ENCODE results near the gene COPS3.
A peak's percentile ranks its signal among the peaks of the same experiment; 100 is the strongest.

The COPS3 gene

GRCh38 chr17:17314501-17315071 lies 33.5 kb upstream of the COPS3 start:
- ChIA-PET POLR2A (ENCODE audit: low non-redundant PET) (no interaction called here), CTCF (no interaction called here)
- DNase-seq (ENCODE audit: low spot score): no peak
- H3K27ac ChIP-seq: no peak overlapping the region
- TF ChIP-seq, protein P1, sequence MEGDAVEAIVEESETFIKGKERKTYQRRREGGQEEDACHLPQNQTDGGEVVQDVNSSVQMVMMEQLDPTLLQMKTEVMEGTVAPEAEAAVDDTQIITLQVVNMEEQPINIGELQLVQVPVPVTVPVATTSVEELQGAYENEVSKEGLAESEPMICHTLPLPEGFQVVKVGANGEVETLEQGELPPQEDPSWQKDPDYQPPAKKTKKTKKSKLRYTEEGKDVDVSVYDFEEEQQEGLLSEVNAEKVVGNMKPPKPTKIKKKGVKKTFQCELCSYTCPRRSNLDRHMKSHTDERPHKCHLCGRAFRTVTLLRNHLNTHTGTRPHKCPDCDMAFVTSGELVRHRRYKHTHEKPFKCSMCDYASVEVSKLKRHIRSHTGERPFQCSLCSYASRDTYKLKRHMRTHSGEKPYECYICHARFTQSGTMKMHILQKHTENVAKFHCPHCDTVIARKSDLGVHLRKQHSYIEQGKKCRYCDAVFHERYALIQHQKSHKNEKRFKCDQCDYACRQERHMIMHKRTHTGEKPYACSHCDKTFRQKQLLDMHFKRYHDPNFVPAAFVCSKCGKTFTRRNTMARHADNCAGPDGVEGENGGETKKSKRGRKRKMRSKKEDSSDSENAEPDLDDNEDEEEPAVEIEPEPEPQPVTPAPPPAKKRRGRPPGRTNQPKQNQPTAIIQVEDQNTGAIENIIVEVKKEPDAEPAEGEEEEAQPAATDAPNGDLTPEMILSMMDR (conservative IDR thresholded peaks at IDR 0.05; ENCODE audit: low read depth): no peak

- TF ChIP-seq, protein P1 (conservative IDR thresholded peaks at IDR 0.05; ENCODE audit: low read depth): peak; percentile 79
- H3K27ac ChIP-seq: no peak overlapping the region
- peak; percentile 77 for DNase-seq (ENCODE audit: low spot score)
- ChIA-PET POLR2A (ENCODE audit: low non-redundant PET) (no interaction called here), CTCF (interaction anchor here (0.6 to 0.7 kb wide), 3 partner anchors 27 to 364 kb away, joined by 3 to 5 read pairs (median 5); no protein-coding TSS in a partner anchor)
Measured at GRCh38 chr17:17313350-17313991, 32.4 kb upstream of the COPS3 start.

DNA sequence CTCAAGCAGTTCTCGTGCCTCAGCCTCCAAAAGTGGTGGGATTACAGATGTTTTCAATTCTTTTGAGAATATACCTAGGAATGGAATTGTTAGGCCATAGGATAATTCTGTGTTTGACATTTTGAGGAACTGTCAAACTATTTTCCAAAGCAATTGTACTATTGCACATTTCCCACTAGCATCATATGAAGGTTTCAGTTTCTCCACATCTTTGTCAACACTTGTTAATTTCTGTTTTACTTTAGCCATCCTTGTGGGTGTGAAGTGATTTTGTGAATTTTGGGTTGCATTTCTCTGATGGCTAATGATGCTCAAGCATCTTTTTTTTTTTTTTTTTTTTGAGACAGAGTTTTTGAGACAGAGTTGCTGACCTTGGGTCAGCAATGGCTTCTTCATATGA lies 28.3 kb upstream of the COPS3 start:
- ChIA-PET CTCF (no interaction called here), POLR2A (ENCODE audit: low non-redundant PET) (interaction anchor here (0.7 kb wide), 1 partner anchor 34 kb away, joined by 3 read pairs; no protein-coding TSS in a partner anchor)
- no peak for DNase-seq (ENCODE audit: low spot score)
- H3K27ac ChIP-seq: no peak overlapping the region
- TF ChIP-seq, protein P1 (conservative IDR thresholded peaks at IDR 0.05; ENCODE audit: low read depth): no peak

DNA sequence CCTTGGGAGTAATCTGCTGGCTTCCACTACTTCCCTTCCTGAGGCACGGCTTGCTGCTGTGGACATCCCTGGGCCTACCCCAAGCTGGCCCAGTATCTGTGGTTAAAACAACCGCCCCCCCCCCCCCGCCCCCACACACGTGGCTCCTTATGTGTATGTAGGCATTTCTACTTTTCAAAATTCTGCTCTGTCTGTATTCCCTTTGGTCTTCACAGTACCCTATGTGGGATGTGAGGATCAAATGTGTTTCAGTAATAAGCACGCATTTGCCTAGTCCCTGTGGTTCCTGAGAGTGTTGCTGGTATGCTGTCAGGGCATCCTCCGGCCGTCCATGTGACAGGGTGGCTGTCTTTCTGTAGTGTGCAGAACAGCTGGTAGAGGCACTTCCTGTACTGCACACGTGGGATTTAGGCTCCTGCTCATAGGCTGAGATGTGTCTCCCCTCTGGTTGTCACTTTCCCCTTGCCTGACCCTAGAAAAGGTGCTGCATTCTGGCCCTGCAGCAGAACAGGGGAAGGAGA lies 24.3 kb upstream of the COPS3 start:
- no peak for DNase-seq (ENCODE audit: low spot score)
- H3K27ac ChIP-seq: no peak overlapping the region
- TF ChIP-seq, protein P1 (conservative IDR thresholded peaks at IDR 0.05; ENCODE audit: low read depth): no peak
- CTCF ChIA-PET: no interaction called here
- POLR2A ChIA-PET (ENCODE audit: low non-redundant PET): no interaction called here

- TF ChIP-seq, protein P1 (conservative IDR thresholded peaks at IDR 0.05; ENCODE audit: low read depth): no peak
- H3K27ac ChIP-seq: no peak overlapping the region
- POLR2A ChIA-PET (ENCODE audit: low non-redundant PET): no interaction called here
- no peak for DNase-seq (ENCODE audit: low spot score)
- CTCF ChIA-PET: no interaction called here
Measured at GRCh38 chr17:17304521-17304985, 23.5 kb upstream of the COPS3 start.

GRCh38 chr17:17303847-17304490 lies 22.9 kb upstream of the COPS3 start:
- POLR2A ChIA-PET (ENCODE audit: low non-redundant PET): no interaction called here
- TF ChIP-seq, protein P1 (conservative IDR thresholded peaks at IDR 0.05; ENCODE audit: low read depth): no peak
- H3K27ac ChIP-seq: peak overlapping the region; percentile 77
- no peak for DNase-seq (ENCODE audit: low spot score)
- CTCF ChIA-PET: no interaction called here
